OCI-LY3 (cell line): Measurements from ENCODE around the gene CHRNB1.

ENCODE experiments used
- H2AFZ ChIP-seq: fragments of 200-600, 300-600 bp; shearing (Covaris generic); 2 replicates; pipeline ENCODE4 v1.6.0; 2014; ENCODE audit warnings: antibody characterized with exemption, low read depth, low read length
- H3K27ac ChIP-seq: fragments of 200-600, 300-600 bp; sonication (generic); 2 replicates; pipeline ENCODE4 v1.5.1; 2014; ENCODE audit warnings: mild to moderate bottlenecking, low read length, moderate library complexity, mixed read lengths
- H3K27me3 ChIP-seq: fragments of 200-600, 300-600 bp; sonication (generic); 2 replicates; pipeline ENCODE4 v1.6.1; 2014; ENCODE audit warnings: low read depth, low read length, mixed read lengths
- H3K36me3 ChIP-seq: fragments of 200-600, 300-600 bp; sonication (generic); replicated peaks from 2 replicates; pipeline ENCODE3; 2014; ENCODE audit warnings: low read depth, low read length, mixed read lengths
- H3K4me1 ChIP-seq: fragments of 300-600, 200-600 bp; sonication (generic); 2 replicates; pipeline ENCODE4 v1.6.1; 2014; ENCODE audit warnings: low read length, mixed read lengths
- H3K4me2 ChIP-seq: fragments of 200-600, 300-600 bp; sonication (generic); 2 replicates; pipeline ENCODE4 v1.6.1; 2014; ENCODE audit warnings: low read length, mixed read lengths
- H3K4me3 ChIP-seq: fragments of 300-600, 200-600 bp; sonication (generic); 2 replicates; pipeline ENCODE4 v1.5.1; 2014; ENCODE audit warnings: antibody characterized with exemption, mild to moderate bottlenecking, low read length, moderate library complexity
- H3K79me2 ChIP-seq: fragments of 300-600, 200-600 bp; shearing (Covaris generic); 2 replicates; pipeline ENCODE4 v1.6.1; 2014; ENCODE audit warnings: mild to moderate bottlenecking, low read length, mixed read lengths
- H3K9ac ChIP-seq: fragments of 300-600, 200-600 bp; shearing (Covaris generic); 2 replicates; pipeline ENCODE4 v1.6.0; 2014; ENCODE audit warnings: mild to moderate bottlenecking, low read length, moderate library complexity
- H3K9me3 ChIP-seq: fragments of 200-600, 300-600 bp; shearing (Covaris generic); 2 replicates; pipeline ENCODE4 v1.6.1; 2014; ENCODE audit warnings: low read length, mixed read lengths; ENCODE audit not compliant: insufficient read depth
- H4K20me1 ChIP-seq: fragments of 200-600, 300-600 bp; sonication (generic); 2 replicates; pipeline ENCODE4 v1.6.1; 2016; ENCODE audit warnings: low read length, mixed read lengths; ENCODE audit not compliant: insufficient read depth
- EZH2phosphoT487 ChIP-seq: fragments of 200-600 bp; shearing (Covaris generic); IDR thresholded peaks from 2 replicates; pipeline ENCODE4 v1.6.1; 2018; ENCODE audit warnings: antibody characterized with exemption, mixed run types, low read depth
- TF ChIP-seq, protein P1 (sequence below): fragments of 200-600, 300-600 bp; sonication (generic); IDR thresholded peaks from 2 replicates; pipeline ENCODE4 v1.5.1; 2014; ENCODE audit warnings: antibody characterized with exemption, low read length, low read depth

The CHRNB1 gene

GRCh38 chr17:7465597-7466275, 20.9 kb downstream of the CHRNB1 start:
- Histone ChIP-seq H3K79me2 (no peaks in the 10 kb centered on the region), H4K20me1 (no peaks in the 10 kb centered on the region), H3K4me2 (no peak overlapping the region), H3K27ac (no peak overlapping the region), H3K36me3 (no peaks in the 10 kb centered on the region), H3K4me3 (no peak overlapping the region), H3K4me1 (no peaks in the 10 kb centered on the region), H2AFZ (no peak overlapping the region), H3K27me3 (no peaks in the 10 kb centered on the region), H3K9me3 (no peaks in the 10 kb centered on the region), H3K9ac (no peak overlapping the region)
- TF ChIP-seq, protein P1, sequence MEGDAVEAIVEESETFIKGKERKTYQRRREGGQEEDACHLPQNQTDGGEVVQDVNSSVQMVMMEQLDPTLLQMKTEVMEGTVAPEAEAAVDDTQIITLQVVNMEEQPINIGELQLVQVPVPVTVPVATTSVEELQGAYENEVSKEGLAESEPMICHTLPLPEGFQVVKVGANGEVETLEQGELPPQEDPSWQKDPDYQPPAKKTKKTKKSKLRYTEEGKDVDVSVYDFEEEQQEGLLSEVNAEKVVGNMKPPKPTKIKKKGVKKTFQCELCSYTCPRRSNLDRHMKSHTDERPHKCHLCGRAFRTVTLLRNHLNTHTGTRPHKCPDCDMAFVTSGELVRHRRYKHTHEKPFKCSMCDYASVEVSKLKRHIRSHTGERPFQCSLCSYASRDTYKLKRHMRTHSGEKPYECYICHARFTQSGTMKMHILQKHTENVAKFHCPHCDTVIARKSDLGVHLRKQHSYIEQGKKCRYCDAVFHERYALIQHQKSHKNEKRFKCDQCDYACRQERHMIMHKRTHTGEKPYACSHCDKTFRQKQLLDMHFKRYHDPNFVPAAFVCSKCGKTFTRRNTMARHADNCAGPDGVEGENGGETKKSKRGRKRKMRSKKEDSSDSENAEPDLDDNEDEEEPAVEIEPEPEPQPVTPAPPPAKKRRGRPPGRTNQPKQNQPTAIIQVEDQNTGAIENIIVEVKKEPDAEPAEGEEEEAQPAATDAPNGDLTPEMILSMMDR, result no peak
- TF ChIP-seq EZH2phosphoT487, result no peak

GRCh38 chr17:7466318-7466638, 21.4 kb downstream of the CHRNB1 start:
- H3K9me3 ChIP-seq, result no peaks in the 10 kb centered on the region
- no peak overlapping the region for H3K4me3 ChIP-seq
- H3K36me3 ChIP-seq, result no peaks in the 10 kb centered on the region
- no peak overlapping the region for H3K9ac ChIP-seq
- no peaks in the 10 kb centered on the region for H4K20me1 ChIP-seq
- no peaks in the 10 kb centered on the region for H3K4me1 ChIP-seq
- H3K27ac ChIP-seq, result no peak overlapping the region
- TF ChIP-seq EZH2phosphoT487, result no peak
- TF ChIP-seq, protein P1, result no peak
- H3K4me2 ChIP-seq, result no peak overlapping the region
- no peaks in the 10 kb centered on the region for H3K27me3 ChIP-seq
- no peaks in the 10 kb centered on the region for H3K79me2 ChIP-seq
- no peak overlapping the region for H2AFZ ChIP-seq

DNA sequence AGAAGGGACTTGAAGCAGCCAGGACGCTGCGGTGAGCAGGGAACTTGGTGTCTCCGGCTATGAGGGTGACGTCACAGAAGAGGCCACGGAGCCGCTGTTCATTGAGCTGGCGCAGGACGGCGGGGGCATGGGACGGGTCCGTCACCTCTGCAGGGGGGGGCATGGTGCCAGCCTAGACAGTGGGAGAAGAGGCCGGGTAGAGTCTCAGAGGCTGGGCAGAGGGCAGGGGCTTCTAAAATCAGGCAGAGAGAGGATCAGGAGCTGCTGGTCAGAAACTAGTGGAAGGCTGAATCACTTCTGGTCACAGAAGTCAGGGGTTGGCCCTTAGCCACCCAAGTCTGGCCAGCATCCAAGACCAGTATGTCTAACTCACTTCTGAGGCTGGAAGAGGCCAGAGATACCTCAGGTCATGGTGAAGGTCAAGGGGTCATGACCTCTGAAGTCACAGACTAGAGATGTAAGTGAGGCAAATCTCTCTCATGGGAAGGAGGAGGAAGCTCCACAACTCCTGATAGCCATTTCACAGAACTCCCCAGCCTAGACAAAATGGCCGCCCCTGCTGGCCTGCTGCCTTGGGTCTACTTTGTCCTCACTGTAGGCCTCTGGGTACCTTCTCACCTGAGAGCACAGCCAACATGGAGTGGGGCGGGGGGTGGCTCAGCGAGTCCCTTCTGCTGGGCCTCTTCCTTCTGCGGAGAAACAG, 21.9 kb downstream of the CHRNB1 start:
- TF ChIP-seq, protein P1, result no peak
- TF ChIP-seq EZH2phosphoT487, result no peak
- Histone ChIP-seq H3K9me3 (no peaks in the 10 kb centered on the region), H3K36me3 (no peaks in the 10 kb centered on the region), H3K4me2 (no peak overlapping the region), H2AFZ (no peak overlapping the region), H3K27ac (no peak overlapping the region), H3K4me3 (no peak overlapping the region), H3K4me1 (no peaks in the 10 kb centered on the region), H3K79me2 (no peaks in the 10 kb centered on the region), H3K9ac (no peak overlapping the region), H3K27me3 (no peaks in the 10 kb centered on the region), H4K20me1 (no peaks in the 10 kb centered on the region)

DNA sequence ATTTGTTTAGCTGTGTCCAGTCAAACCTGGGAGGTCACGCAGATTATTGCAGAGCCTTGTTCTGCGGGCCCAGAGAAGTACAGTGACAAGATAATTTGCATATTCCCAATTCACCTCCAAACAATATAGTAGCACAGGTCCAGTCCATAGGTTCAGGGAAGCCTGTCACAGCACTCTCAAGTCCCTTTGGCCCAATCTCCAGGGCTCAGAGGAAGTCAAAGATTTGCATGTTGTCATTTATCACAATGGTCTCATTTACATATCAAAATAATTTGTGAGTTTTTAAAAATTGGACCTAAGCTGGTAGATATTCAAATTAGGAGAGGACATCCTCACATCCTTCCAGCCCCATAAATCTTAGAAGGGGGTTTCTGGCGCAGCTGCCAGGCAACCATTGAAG, 22.6 kb downstream of the CHRNB1 start:
- Histone ChIP-seq H3K27me3 (no peaks in the 10 kb centered on the region), H3K4me2 (no peak overlapping the region), H3K27ac (no peak overlapping the region)

More for the DNA sequence above, 22.6 kb downstream of the CHRNB1 start:
- Histone ChIP-seq H2AFZ (no peak overlapping the region), H3K79me2 (no peaks in the 10 kb centered on the region), H4K20me1 (no peaks in the 10 kb centered on the region), H3K9ac (no peak overlapping the region), H3K4me1 (no peaks in the 10 kb centered on the region), H3K9me3 (no peaks in the 10 kb centered on the region), H3K36me3 (no peaks in the 10 kb centered on the region), H3K4me3 (no peak overlapping the region)
- no peak for TF ChIP-seq EZH2phosphoT487
- TF ChIP-seq, protein P1, result no peak
